Esophagus squamous epithelium (tissue), 4 donors: ENCODE results near the gene CTXN1.

Experiments
- CTCF ChIP-seq, 6 experiments: fragments of 450-650 bp in 4 of 6; fragments of 200-600 bp in 2 of 6; sonication (generic) in 2 of 6; IDR thresholded peaks; one replicate each; pipeline ENCODE4 v1.5.1; 2016 to 2019; ENCODE audit warnings: antibody characterized with exemption in 6 of 6, mild to moderate bottlenecking in 4 of 6, moderate library complexity in 4 of 6
- POLR2A ChIP-seq, 4 donors: fragments of 450-650 bp; IDR thresholded peaks; one replicate each; pipeline ENCODE4 v1.6.1; 2017; ENCODE audit warnings: antibody characterized with exemption in 4 of 4, mild to moderate bottlenecking in 4 of 4, moderate library complexity in 3 of 4

- no peak for TF ChIP-seq CTCF (IDR thresholded peaks at IDR 0.05)
- no peak for TF ChIP-seq POLR2A (IDR thresholded peaks at IDR 0.05)
Measured at GRCh38 chr19:7971553-7972520, 45.9 kb upstream of the CTXN1 start.
